ENCODE results near the gene EPB41L4A. TPM values are rescaled to one million over a fixed set of nuclear protein-coding genes. Genes with fewer than 3 reads are reported as not detected.

The EPB41L4A gene
- total RNA-seq, 1 donor from 2014 or later, result 2.7 TPM

DNA sequence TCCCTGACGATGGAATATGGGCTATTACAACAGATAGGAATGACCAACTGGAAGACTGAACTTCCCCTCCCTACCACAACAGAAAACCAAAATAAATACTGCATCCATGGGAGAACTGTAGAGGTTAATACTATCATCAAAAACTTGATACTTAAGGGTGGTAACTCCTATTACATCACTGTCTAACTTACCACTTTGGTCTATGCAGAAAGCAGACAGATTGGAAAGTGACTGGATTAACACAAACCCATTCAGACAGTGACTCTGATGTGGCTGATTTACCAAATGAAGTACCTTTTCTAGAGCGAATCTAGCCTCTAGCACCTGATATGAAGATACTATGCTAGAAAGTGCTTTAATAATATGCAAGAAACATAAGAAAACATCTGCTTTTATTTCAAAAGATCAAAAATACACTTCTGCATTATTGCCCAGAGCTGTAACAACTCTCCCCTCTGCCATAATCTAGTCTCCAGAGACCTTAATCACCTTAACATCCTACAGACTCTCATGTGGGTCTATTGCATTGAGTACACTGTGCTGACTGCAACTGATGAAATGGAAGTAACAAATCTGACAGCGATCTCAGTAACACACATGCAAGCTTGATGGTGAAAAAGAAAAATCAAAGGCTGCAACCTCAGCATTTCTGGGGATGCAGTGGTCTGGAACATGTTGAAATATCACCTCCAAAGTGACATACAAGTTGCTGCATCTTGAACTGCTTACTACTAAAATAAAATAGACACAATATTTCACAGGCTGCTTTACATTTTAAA lies 62.7 kb downstream of the EPB41L4A start:
- H3K9me3 Mint-ChIP-seq (ENCODE audit: unreplicated experiment), result no peaks in the 10 kb centered on the region
- H3K4me3 Mint-ChIP-seq (ENCODE audit: unreplicated experiment), result no peak overlapping the region
- DNase-seq (ENCODE audit: extremely low spot score, unreplicated experiment), result no peak
- TF ChIP-seq, protein P1, sequence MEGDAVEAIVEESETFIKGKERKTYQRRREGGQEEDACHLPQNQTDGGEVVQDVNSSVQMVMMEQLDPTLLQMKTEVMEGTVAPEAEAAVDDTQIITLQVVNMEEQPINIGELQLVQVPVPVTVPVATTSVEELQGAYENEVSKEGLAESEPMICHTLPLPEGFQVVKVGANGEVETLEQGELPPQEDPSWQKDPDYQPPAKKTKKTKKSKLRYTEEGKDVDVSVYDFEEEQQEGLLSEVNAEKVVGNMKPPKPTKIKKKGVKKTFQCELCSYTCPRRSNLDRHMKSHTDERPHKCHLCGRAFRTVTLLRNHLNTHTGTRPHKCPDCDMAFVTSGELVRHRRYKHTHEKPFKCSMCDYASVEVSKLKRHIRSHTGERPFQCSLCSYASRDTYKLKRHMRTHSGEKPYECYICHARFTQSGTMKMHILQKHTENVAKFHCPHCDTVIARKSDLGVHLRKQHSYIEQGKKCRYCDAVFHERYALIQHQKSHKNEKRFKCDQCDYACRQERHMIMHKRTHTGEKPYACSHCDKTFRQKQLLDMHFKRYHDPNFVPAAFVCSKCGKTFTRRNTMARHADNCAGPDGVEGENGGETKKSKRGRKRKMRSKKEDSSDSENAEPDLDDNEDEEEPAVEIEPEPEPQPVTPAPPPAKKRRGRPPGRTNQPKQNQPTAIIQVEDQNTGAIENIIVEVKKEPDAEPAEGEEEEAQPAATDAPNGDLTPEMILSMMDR (IDR thresholded peaks at IDR 0.05), result no peak
- H3K36me3 Mint-ChIP-seq (ENCODE audit: unreplicated experiment), result no peaks in the 10 kb centered on the region
- no peaks in the 10 kb centered on the region for H3K27me3 Mint-ChIP-seq (ENCODE audit: unreplicated experiment)
- no peak overlapping the region for H3K27ac Mint-ChIP-seq (ENCODE audit: unreplicated experiment)
- peaks cover 6% of the 10 kb centered on the region for H3K4me1 Mint-ChIP-seq (ENCODE audit: unreplicated experiment)

DNA sequence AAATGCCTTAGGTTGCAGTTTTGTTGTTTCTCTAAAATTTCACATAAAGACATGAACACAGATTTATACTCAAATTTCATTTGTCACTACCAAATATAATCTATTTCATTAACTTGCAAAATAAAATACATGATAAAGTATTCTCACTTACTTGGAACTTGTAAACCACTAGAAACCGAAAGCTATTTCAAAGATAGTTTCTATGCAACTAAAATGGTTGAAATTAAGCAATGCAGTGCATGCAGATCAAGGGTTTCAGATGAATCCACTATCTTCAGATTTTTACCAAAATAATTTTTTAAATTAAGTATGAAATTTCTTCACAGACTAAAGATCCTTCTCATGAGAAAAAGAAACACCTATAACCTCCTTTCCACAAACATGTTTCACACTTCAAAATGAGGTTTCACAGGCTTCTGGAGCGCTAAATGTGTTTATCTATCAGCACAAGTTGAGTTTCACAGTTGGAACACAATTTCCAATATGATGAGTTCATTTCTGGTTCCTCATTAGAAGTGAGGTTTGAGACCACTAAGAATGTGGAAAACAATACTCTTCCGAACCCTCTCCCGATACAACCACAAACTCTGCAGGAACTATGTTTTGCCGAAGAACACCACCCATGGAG lies 63.9 kb downstream of the EPB41L4A start:
- Mint-ChIP-seq H3K27ac (ENCODE audit: unreplicated experiment) (no peak overlapping the region), H3K4me1 (ENCODE audit: unreplicated experiment) (peaks cover 6% of the 10 kb centered on the region), H3K4me3 (ENCODE audit: unreplicated experiment) (no peak overlapping the region), H3K27me3 (ENCODE audit: unreplicated experiment) (no peaks in the 10 kb centered on the region), H3K9me3 (ENCODE audit: unreplicated experiment) (no peaks in the 10 kb centered on the region), H3K36me3 (ENCODE audit: unreplicated experiment) (no peaks in the 10 kb centered on the region)
- DNase-seq (ENCODE audit: extremely low spot score, unreplicated experiment), result no peak
- TF ChIP-seq, protein P1 (IDR thresholded peaks at IDR 0.05), result no peak

DNA sequence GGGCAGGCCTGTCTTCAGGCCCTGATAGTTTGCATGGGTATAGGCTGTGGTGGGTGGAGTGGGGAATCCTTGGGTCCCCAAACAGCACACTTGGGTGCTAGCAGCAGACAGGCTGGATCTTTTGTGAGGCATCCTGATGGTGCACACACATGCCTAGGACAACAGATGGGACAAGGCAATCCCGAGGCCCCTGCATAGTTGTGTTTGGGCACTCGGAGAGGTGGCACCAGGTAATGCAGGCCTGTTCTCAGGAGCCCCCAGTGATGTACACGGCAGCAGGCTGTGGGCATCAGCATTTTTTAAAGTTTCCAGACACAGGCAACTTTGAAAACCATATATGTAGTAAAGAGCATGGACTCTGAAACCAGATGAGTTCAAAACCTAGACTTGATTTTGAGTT lies 65.4 kb downstream of the EPB41L4A start:
- no peak overlapping the region for H3K4me3 Mint-ChIP-seq (ENCODE audit: unreplicated experiment)
- TF ChIP-seq, protein P1 (IDR thresholded peaks at IDR 0.05), result no peak
- DNase-seq (ENCODE audit: extremely low spot score, unreplicated experiment), result no peak
- no peaks in the 10 kb centered on the region for H3K27me3 Mint-ChIP-seq (ENCODE audit: unreplicated experiment)
- no peaks in the 10 kb centered on the region for H3K9me3 Mint-ChIP-seq (ENCODE audit: unreplicated experiment)
- H3K27ac Mint-ChIP-seq (ENCODE audit: unreplicated experiment), result no peak overlapping the region
- peaks cover 6% of the 10 kb centered on the region for H3K4me1 Mint-ChIP-seq (ENCODE audit: unreplicated experiment)
- no peaks in the 10 kb centered on the region for H3K36me3 Mint-ChIP-seq (ENCODE audit: unreplicated experiment)

DNA sequence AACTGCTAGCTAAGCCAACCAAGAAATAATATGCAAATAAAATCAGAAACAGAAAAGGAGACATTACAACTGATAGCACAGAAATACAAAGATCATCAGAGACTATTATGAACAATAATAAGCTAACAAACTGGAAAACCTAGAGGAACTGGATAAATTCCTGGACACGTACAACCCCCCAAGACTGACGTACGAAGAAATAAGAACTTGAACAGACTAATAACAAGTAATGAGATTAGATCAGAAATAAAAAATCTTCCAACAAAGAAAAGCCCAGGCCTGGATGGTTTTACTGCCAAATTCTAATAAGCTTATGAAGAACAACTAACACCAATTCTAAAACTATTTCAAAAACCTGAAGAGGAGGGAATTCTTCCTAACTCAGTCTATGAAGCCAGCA lies 67.9 kb downstream of the EPB41L4A start:
- TF ChIP-seq, protein P1 (IDR thresholded peaks at IDR 0.05), result no peak
- DNase-seq (ENCODE audit: extremely low spot score, unreplicated experiment), result no peak
- Mint-ChIP-seq H3K9me3 (ENCODE audit: unreplicated experiment) (no peaks in the 10 kb centered on the region), H3K27ac (ENCODE audit: unreplicated experiment) (no peak overlapping the region), H3K4me1 (ENCODE audit: unreplicated experiment) (peaks cover 6% of the 10 kb centered on the region), H3K4me3 (ENCODE audit: unreplicated experiment) (no peak overlapping the region), H3K36me3 (ENCODE audit: unreplicated experiment) (no peaks in the 10 kb centered on the region), H3K27me3 (ENCODE audit: unreplicated experiment) (no peaks in the 10 kb centered on the region)

DNA sequence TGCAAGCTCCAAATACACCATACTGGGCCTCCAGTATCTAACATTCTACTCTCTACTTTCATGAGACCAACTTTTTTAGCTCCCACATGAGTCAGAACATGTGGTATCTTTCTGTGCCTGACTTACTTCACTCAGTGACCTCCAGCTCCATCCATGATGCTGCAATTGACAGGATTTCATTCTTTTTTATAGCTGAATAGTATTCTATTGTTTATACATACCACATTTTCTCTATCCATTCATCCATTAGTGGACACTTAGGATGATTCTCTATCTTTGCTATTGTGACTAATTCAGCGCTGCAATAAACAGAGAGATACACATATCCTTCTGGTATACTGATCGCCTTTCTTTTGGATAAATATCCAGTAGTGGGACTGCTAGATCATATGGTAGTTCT lies 68.5 kb downstream of the EPB41L4A start:
- H3K4me3 Mint-ChIP-seq (ENCODE audit: unreplicated experiment), result no peak overlapping the region
- no peak for DNase-seq (ENCODE audit: extremely low spot score, unreplicated experiment)
- TF ChIP-seq, protein P1 (IDR thresholded peaks at IDR 0.05), result no peak
- H3K4me1 Mint-ChIP-seq (ENCODE audit: unreplicated experiment), result peaks cover 5% of the 10 kb centered on the region
- no peaks in the 10 kb centered on the region for H3K27me3 Mint-ChIP-seq (ENCODE audit: unreplicated experiment)
- H3K27ac Mint-ChIP-seq (ENCODE audit: unreplicated experiment), result no peak overlapping the region
- no peaks in the 10 kb centered on the region for H3K36me3 Mint-ChIP-seq (ENCODE audit: unreplicated experiment)
- H3K9me3 Mint-ChIP-seq (ENCODE audit: unreplicated experiment), result no peaks in the 10 kb centered on the region

Data from osteocyte (in vitro differentiated cells).